ENCODE data around the gene RXFP4. TPM values are rescaled to one million over a fixed set of nuclear protein-coding genes. Genes with fewer than 3 reads are reported as not detected.
A peak's percentile ranks its signal among the peaks of the same experiment; 100 is the strongest.

Gene RXFP4
- total RNA-seq, 1 donor from 2014 or later = not detected

DNA sequence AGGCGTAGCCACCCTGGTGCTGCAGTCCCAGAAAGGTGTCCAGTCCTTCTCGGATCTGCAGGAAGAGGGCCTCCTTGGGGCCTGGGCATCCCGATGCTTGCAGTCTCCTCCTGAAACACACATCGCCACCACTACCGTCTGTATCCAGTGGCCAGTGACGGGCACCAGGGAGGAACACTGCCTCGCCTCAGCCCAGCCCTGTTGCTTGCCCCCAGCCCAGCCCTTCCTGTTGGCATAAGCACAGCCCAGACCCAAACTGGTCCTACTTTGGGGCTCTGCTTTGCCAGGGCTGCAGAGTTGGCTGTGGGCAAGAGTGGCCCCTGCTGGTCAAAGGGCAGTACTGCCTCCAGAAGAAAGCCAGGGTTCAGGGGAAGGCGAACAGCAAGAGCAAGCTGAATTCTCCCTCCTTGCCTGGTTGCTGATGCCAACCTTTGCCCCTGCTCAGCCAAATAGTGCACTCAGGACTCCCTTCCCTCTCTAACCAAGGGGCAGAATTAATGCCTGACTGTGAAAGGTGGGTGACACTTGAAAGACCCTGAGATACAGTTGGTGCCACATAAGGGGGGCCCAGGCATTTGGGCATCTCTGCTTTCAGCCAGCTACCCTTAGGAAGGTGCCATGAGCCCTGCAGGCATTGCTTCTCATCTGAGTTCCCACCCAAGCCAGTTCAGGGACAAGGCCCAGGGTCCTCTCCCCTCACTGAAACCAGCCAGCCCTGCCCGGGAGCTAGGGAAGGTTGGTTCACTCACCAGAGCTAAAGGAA is 48.0 kb downstream of the RXFP4 start:
- TF ChIP-seq, protein P1, sequence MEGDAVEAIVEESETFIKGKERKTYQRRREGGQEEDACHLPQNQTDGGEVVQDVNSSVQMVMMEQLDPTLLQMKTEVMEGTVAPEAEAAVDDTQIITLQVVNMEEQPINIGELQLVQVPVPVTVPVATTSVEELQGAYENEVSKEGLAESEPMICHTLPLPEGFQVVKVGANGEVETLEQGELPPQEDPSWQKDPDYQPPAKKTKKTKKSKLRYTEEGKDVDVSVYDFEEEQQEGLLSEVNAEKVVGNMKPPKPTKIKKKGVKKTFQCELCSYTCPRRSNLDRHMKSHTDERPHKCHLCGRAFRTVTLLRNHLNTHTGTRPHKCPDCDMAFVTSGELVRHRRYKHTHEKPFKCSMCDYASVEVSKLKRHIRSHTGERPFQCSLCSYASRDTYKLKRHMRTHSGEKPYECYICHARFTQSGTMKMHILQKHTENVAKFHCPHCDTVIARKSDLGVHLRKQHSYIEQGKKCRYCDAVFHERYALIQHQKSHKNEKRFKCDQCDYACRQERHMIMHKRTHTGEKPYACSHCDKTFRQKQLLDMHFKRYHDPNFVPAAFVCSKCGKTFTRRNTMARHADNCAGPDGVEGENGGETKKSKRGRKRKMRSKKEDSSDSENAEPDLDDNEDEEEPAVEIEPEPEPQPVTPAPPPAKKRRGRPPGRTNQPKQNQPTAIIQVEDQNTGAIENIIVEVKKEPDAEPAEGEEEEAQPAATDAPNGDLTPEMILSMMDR (IDR thresholded peaks at IDR 0.05; ENCODE audit: unreplicated experiment) = peak; percentile 94
- Mint-ChIP-seq H3K27ac (ENCODE audit: unreplicated experiment) (no peak overlapping the region), H3K9me3 (ENCODE audit: unreplicated experiment) (no peaks in the 10 kb centered on the region), H3K4me3 (ENCODE audit: unreplicated experiment) (peak overlapping the region; percentile 62), H3K36me3 (ENCODE audit: low read depth, unreplicated experiment) (peaks cover 4% of the 10 kb centered on the region), H3K4me1 (ENCODE audit: unreplicated experiment) (peaks cover 17% of the 10 kb centered on the region), H3K27me3 (ENCODE audit: unreplicated experiment) (peaks cover 3% of the 10 kb centered on the region)
- peak; percentile 80 for DNase-seq (ENCODE audit: low spot score)

DNA sequence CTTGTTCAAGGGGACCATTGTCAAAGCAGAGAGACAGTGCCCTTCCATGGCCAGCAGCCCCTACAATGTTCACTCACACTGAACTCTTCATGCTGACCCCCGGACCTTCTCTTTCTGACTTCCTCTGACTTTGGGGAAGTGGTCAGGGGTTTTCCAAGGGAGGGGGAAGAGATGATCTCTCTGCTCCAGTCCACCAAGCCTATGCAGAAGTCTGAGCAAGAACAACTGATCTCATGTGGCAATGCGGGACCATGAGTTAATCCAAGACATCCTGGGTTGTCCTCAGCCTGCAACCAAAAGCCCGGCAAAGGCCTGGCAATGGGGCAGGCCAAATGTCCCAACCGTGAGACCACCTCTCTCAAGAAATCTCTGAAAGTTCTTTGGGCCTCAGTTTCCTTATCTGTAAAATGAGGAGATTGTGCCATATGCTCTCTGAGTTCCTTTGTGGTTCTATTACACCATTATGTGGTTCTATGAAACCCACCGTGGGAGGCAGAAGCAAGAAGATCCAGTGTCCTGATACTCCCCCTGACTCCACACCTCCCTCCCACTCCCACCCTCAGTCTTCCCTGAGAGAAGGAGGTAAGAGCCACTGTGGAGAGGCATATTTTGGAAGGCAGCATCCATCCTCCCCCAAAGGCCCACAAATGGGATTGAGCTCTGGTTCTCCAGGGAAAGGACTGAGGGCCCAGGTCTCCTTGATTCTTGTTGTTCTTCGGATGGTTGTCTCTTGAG is 48.7 kb downstream of the RXFP4 start:
- Mint-ChIP-seq H3K4me1 (ENCODE audit: unreplicated experiment) (peaks cover 20% of the 10 kb centered on the region), H3K27me3 (ENCODE audit: unreplicated experiment) (peaks cover 2% of the 10 kb centered on the region), H3K27ac (ENCODE audit: unreplicated experiment) (no peak overlapping the region), H3K36me3 (ENCODE audit: low read depth, unreplicated experiment) (peaks cover 4% of the 10 kb centered on the region), H3K4me3 (ENCODE audit: unreplicated experiment) (no peak overlapping the region), H3K9me3 (ENCODE audit: unreplicated experiment) (no peaks in the 10 kb centered on the region)
- DNase-seq (ENCODE audit: low spot score) = no peak
- TF ChIP-seq, protein P1 (IDR thresholded peaks at IDR 0.05; ENCODE audit: unreplicated experiment) = no peak

Small RNA genes within 50 kb of the gene (microRNA-seq; reads per million reads assigned to microRNA genes)
- 1.2 reads per million, percentile 17 among the genes with 10 or more reads in this experiment for gene MIR6738 (ENCODE audit: unreplicated experiment)

Other genes with a start within 250 kb of the RXFP4 start
- 72.7 TPM for gene GON4L, start 84.4 kb upstream of the RXFP4 start, total RNA-seq (ENCODE audit: unreplicated experiment)
- 15.4 TPM for gene SYT11, start 82.1 kb upstream of the RXFP4 start, total RNA-seq (ENCODE audit: unreplicated experiment)
- gene RIT1, start 30.3 kb upstream of the RXFP4 start, total RNA-seq (ENCODE audit: unreplicated experiment) = 69.2 TPM
- 42.6 TPM for gene KHDC4, start 7.2 kb upstream of the RXFP4 start, total RNA-seq (ENCODE audit: unreplicated experiment)
- 244 TPM for gene ARHGEF2, start 36.9 kb downstream of the RXFP4 start, total RNA-seq (ENCODE audit: unreplicated experiment)
- 340 TPM for gene SSR2, start 79.3 kb downstream of the RXFP4 start, total RNA-seq (ENCODE audit: unreplicated experiment)
- 47.6 TPM for gene UBQLN4, start 112.2 kb downstream of the RXFP4 start, total RNA-seq (ENCODE audit: unreplicated experiment)
- gene LAMTOR2, start 113.1 kb downstream of the RXFP4 start, total RNA-seq (ENCODE audit: unreplicated experiment) = 82.4 TPM
- 1.6 TPM for gene RAB25, start 119.5 kb downstream of the RXFP4 start, total RNA-seq (ENCODE audit: unreplicated experiment)
- gene MEX3A, start 140.8 kb downstream of the RXFP4 start, total RNA-seq (ENCODE audit: unreplicated experiment) = 63.9 TPM
- gene LMNA, start 173.1 kb downstream of the RXFP4 start, total RNA-seq (ENCODE audit: unreplicated experiment) = 35.8 TPM
- gene SEMA4A, start 211.9 kb downstream of the RXFP4 start, total RNA-seq (ENCODE audit: unreplicated experiment) = 2.2 TPM